M059J (cell line): Measurements from ENCODE around the gene UQCRQ. TPM values are rescaled to one million over a fixed set of nuclear protein-coding genes. Genes with fewer than 3 reads are reported as not detected.
"Not testable (repeated sequence)": the region's sequence is repeated elsewhere in the genome, so short reads cannot be mapped to it uniquely, and the experiment has no call there.

Source experiments
- DNase-seq: peaks from one replicate; pipeline ENCODE4 v3.0.0-alpha.2; 2012; ENCODE audit warnings: low read depth
- total RNA-seq: library from RNA; depleted of rRNA; stranded (reverse); fragments of >200 nt; shearing (Covaris generic); gene quantifications from 2 replicates; pipeline ENCODE4 v1.2.3, GENCODE V29; 2014

UQCRQ gene
- total RNA-seq, 1 experiment from 2014 or later: 270 TPM

- no peak for DNase-seq
These were observed 33.8 kb upstream of the UQCRQ start for GRCh38 chr5:132832612-132833011.

GRCh38 chr5:132834057-132834456, 32.4 kb upstream of the UQCRQ start:
- no peak for DNase-seq

GRCh38 chr5:132836852-132837251, 29.6 kb upstream of the UQCRQ start:
- no peak for DNase-seq

- DNase-seq: no peak
These were observed 28.6 kb upstream of the UQCRQ start for GRCh38 chr5:132837868-132838267.

- DNase-seq: no peak
These were observed 27.7 kb upstream of the UQCRQ start for GRCh38 chr5:132838516-132839282.

GRCh38 chr5:132839426-132840301, 26.8 kb upstream of the UQCRQ start:
- peak; percentile 79 for DNase-seq

GRCh38 chr5:132840313-132840712, 26.1 kb upstream of the UQCRQ start:
- DNase-seq: no peak

GRCh38 chr5:132840896-132841295, 25.5 kb upstream of the UQCRQ start:
- DNase-seq: no peak

- DNase-seq: peak; percentile 89
These were observed 25.1 kb upstream of the UQCRQ start for GRCh38 chr5:132841305-132841704.

GRCh38 chr5:132848270-132848669, 18.2 kb upstream of the UQCRQ start:
- no peak for DNase-seq

- no peak for DNase-seq
These were observed 17.1 kb upstream of the UQCRQ start for GRCh38 chr5:132849347-132849746.

- DNase-seq: peak; percentile 37
These were observed 16.4 kb upstream of the UQCRQ start for GRCh38 chr5:132850066-132850465.

GRCh38 chr5:132853323-132853722, 13.1 kb upstream of the UQCRQ start:
- no peak for DNase-seq

- DNase-seq: no peak
These were observed 12.7 kb upstream of the UQCRQ start for GRCh38 chr5:132853790-132854189.

- DNase-seq: no peak
These were observed 12.1 kb upstream of the UQCRQ start for GRCh38 chr5:132854301-132854700.

- DNase-seq: not testable (repeated sequence)
These were observed 11.4 kb upstream of the UQCRQ start for GRCh38 chr5:132854992-132855391.

- DNase-seq: no peak
These were observed 10.4 kb upstream of the UQCRQ start for GRCh38 chr5:132856011-132856410.

GRCh38 chr5:132859889-132860437, 6.5 kb upstream of the UQCRQ start:
- DNase-seq: no peak

GRCh38 chr5:132860742-132861141, 5.7 kb upstream of the UQCRQ start:
- no peak for DNase-seq

GRCh38 chr5:132865668-132866341, 637 bp upstream of the UQCRQ start:
- no peak for DNase-seq

GRCh38 chr5:132867046-132867451, 607 bp downstream of the UQCRQ start:
- no peak for DNase-seq

GRCh38 chr5:132868754-132869153, 2.3 kb downstream of the UQCRQ start:
- no peak for DNase-seq
